HUDEP-2 (cell line): ENCODE results near the gene IGSF9B.

Experiments used
- DNase-seq, 76 experiments: peaks; one replicate each; lab custom pipeline; 2025; ENCODE audit not compliant: unreplicated experiment in 76 of 76; lab: John Stamatoyannopoulos, UW

IGSF9B gene

GRCh38 chr11:133985981-133986944 lies 29.5 kb upstream of the IGSF9B start:
- no peak for DNase-seq

- no peak for DNase-seq
These were observed 28.1 kb upstream of the IGSF9B start for GRCh38 chr11:133984828-133985227.

- DNase-seq: no peak
These were observed 27.0 kb upstream of the IGSF9B start for GRCh38 chr11:133983660-133984316.

GRCh38 chr11:133982876-133983275 lies 26.1 kb upstream of the IGSF9B start:
- no peak for DNase-seq

GRCh38 chr11:133982151-133982550 lies 25.4 kb upstream of the IGSF9B start:
- no peak for DNase-seq

GRCh38 chr11:133981156-133981555 lies 24.4 kb upstream of the IGSF9B start:
- no peak for DNase-seq

- DNase-seq: no peak
These were observed 23.9 kb upstream of the IGSF9B start for GRCh38 chr11:133980665-133981064.

- DNase-seq: no peak
These were observed 22.0 kb upstream of the IGSF9B start for GRCh38 chr11:133978794-133979193.

- DNase-seq: no peak
These were observed 20.4 kb upstream of the IGSF9B start for GRCh38 chr11:133977067-133977677.

- DNase-seq: no peak
These were observed 18.7 kb upstream of the IGSF9B start for GRCh38 chr11:133975488-133975849.

- no peak for DNase-seq
These were observed 18.2 kb upstream of the IGSF9B start for GRCh38 chr11:133974836-133975487.

- DNase-seq: no peak
These were observed 15.1 kb upstream of the IGSF9B start for GRCh38 chr11:133971881-133972280.

GRCh38 chr11:133969112-133969511 lies 12.3 kb upstream of the IGSF9B start:
- no peak for DNase-seq

GRCh38 chr11:133968300-133968699 lies 11.5 kb upstream of the IGSF9B start:
- DNase-seq: no peak

GRCh38 chr11:133967599-133968238 lies 11.0 kb upstream of the IGSF9B start:
- DNase-seq: no peak

- peak in 4 of 76 experiments; percentile 1 to 5 (median 3) for DNase-seq
These were observed 10.3 kb upstream of the IGSF9B start for GRCh38 chr11:133966921-133967598.

GRCh38 chr11:133966172-133966651 lies 9.4 kb upstream of the IGSF9B start:
- DNase-seq: no peak

GRCh38 chr11:133965031-133965601 lies 8.3 kb upstream of the IGSF9B start:
- no peak for DNase-seq

- no peak for DNase-seq
These were observed 7.6 kb upstream of the IGSF9B start for GRCh38 chr11:133964356-133964755.
